GM10248 (cell line): ENCODE results near the gene MOGAT3.
"Not testable (repeated sequence)": the region's sequence is repeated elsewhere in the genome, so short reads cannot be mapped to it uniquely, and the experiment has no call there.

Experiments
- CTCF ChIA-PET: fragments of 300-600 bp; sonication (Branson Sonifier 250); formaldehyde crosslinking; extraction: SDS; loops from one replicate; lab custom pipeline; 2021; ENCODE audit warnings: antibody characterized with exemption; lab: Yijun Ruan, JAX
- POLR2A ChIA-PET: fragments of 350-650 bp; sonication (Branson Sonifier 250); formaldehyde crosslinking; extraction: SDS; loops from one replicate; lab custom pipeline; 2020; ENCODE audit warnings: antibody characterized with exemption; lab: Yijun Ruan, JAX
- DNase-seq: peaks from one replicate; pipeline ENCODE4 v3.0.0; 2012; ENCODE audit errors: extremely low spot score
- TF ChIP-seq, protein P1 (sequence below): IDR thresholded peaks from 2 replicates; pipeline ENCODE4 v1.5.1; 2012; ENCODE audit warnings: mild to moderate bottlenecking, low read depth; ENCODE audit errors: extremely low read depth, missing control alignments, control extremely low read depth

The MOGAT3 gene

DNA sequence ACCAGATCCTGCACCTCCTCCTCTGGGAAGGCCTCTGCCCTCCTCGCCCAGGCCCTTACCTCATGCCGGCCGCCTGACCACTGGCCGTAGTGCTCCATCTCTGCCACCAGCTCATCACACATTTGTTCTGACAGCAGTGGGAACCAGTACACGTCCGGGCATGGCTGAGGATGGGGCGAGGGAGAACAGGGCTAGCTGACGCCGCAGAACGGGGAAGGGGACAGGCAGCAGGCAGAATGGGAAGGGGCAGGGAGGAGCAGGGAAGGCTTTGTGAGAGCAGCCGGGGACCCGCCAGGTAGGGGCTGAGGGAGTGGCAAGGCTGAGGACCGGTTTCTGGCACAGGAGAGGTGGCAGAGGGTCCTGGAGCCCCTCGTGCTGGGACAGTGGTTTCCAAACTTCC lies 8.0 kb upstream of the MOGAT3 start:
- ChIA-PET POLR2A (no interaction called here), CTCF (interaction anchor here (1.1 kb wide), 1 partner anchor 16 kb away, joined by 4 read pairs; no protein-coding TSS in a partner anchor)
- no peak for DNase-seq
- TF ChIP-seq, protein P1, sequence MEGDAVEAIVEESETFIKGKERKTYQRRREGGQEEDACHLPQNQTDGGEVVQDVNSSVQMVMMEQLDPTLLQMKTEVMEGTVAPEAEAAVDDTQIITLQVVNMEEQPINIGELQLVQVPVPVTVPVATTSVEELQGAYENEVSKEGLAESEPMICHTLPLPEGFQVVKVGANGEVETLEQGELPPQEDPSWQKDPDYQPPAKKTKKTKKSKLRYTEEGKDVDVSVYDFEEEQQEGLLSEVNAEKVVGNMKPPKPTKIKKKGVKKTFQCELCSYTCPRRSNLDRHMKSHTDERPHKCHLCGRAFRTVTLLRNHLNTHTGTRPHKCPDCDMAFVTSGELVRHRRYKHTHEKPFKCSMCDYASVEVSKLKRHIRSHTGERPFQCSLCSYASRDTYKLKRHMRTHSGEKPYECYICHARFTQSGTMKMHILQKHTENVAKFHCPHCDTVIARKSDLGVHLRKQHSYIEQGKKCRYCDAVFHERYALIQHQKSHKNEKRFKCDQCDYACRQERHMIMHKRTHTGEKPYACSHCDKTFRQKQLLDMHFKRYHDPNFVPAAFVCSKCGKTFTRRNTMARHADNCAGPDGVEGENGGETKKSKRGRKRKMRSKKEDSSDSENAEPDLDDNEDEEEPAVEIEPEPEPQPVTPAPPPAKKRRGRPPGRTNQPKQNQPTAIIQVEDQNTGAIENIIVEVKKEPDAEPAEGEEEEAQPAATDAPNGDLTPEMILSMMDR = no peak

DNA sequence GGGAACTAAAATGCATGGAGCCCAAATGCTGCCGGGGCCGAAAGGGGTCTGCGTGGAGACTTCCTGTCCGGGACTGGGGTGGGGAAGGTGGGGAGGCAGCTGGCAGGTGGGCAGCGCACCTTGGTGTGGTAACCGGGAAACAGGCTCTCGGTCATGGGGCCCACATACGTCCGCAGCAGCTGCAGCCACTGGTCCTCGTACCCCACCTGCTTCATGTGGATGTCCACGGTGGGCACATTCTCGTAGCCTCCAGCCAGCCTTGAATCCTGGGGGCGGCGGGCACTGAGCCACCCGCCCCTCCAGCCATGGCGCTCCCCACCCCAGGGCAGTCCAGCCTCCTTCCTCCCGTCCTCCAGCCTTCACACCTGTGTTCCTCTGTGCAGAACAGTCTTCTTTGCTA lies 6.6 kb upstream of the MOGAT3 start:
- CTCF ChIA-PET = interaction anchor here (1.3 to 2.9 kb wide), 2 partner anchors 10 to 15 kb away, joined by 7 to 9 read pairs; partner anchors contain the start of genes PLOD3 and ZNHIT1
- no peak for DNase-seq
- TF ChIP-seq, protein P1 = no peak
- POLR2A ChIA-PET = no interaction called here

DNA sequence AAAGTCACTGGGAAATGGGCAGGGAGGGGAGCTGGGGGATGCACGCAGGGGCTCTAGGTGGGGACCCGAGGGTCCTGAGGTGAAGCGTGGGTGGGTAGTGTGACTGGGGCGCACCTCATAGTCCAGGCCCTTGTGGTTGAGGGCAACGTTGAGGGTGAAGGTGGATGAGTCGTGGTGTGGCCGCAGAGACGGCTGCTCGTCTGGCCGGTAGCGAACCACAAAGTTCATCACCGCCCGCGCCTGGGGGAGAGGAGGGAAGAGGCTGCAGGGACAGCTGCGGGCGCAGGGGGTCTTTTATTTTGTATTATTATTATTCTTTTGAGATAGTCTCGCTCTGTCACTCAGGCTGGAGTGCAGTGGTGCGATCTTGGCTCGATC lies 5.8 kb upstream of the MOGAT3 start:
- TF ChIP-seq, protein P1 = no peak
- no peak for DNase-seq
- POLR2A ChIA-PET = no interaction called here
- CTCF ChIA-PET = interaction anchor here (2.9 kb wide), 1 partner anchor 10 kb away, joined by 9 read pairs; the partner anchor contains the start of genes PLOD3 and ZNHIT1

DNA sequence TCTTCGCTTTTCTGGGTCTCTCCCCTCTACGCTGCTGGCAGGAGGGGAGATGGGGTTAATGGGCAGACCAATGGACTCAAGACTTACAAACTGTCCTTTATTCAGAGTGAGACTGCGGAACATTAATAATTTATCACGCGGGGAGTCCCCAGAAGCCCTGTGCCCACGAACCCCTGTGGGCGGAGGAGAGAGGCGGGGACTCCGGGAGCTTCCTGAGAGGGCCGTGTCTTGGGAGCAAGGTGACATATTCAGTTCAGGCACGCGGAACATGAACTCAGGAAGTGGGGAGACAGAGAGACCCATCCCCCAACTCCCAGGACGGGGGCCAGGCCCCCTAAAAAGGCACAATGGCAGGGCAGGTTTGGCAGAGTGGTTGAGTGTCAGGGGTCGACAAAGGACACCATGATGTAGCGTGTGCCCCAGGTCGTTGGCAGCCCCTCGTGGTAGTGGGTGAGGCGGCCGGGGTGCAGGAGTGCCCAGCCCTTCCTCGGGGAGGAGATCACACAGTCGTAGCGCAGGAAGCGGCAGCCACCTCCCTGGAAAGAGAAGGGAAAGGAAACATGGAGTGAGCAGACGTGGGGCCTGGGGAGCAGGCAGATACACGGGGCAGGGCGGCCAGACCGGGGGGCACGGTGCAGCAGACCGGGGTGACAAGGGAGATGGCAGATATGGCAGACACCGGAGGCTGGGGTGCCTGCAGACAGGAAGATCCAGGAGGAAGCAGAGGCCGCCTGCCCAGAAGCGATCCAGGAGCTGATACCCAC lies 5.2 kb upstream of the MOGAT3 start:
- no peak for DNase-seq
- ChIA-PET CTCF (interaction anchor here (2.9 to 5.9 kb wide), 2 partner anchors 11 to 14 kb away, joined by 9 to 41 read pairs; partner anchors contain the start of genes PLOD3 and ZNHIT1), POLR2A (no interaction called here)
- TF ChIP-seq, protein P1 = no peak

DNA sequence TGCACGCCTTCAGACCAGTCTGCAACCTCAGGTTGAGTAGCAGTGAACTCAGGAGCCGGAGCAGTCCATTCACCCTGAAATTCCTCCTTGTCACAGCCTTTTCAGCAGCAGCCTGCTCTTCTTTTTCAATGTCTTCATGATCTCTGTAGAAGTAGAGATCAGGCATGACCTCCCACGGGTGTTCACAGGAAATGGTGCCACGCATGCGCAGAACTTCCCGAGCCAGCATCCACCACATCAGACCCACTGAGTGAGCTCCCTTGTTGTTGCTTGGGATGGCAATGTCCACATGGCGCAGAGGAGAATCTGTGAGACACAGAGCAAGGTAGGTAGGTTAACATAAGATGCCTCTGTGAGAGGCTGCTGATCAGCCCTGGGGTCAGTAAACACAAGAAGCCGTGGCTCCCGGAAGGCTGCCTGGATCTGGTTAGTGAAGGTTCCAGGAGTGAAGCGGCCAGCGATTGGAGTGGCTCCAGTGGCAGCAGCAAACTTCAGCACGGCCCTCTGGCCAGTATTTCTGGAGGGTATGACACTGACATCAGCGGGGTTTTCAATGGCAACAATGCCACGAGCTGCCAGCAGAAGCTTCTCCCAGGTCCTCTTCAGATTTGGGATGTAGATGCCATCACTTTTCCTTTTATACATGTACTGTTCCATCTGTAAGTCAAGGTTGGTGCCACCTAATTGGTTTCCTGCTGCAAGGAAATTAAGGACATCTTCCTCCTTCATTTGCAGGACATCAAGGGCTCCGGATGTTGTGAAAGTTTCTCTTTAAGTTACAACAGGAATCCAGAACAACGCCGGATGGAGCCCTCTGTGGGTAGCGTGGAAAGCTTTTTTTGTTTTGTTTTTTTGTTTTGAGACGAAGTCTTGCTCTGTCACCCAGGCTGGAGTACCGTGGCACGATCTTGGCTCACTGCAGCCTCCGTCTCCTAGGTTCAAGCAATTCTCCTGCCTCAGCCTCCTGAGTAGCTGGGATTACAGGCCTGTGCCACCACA lies 3.2 kb upstream of the MOGAT3 start:
- DNase-seq, POLR2A ChIA-PET: not testable (repeated sequence)
- CTCF ChIA-PET = interaction anchor here (0.8 to 5.9 kb wide), 5 partner anchors 12 to 127 kb away, joined by 3 to 41 read pairs (median 6); partner anchors contain the start of genes PLOD3 and ZNHIT1

DNA sequence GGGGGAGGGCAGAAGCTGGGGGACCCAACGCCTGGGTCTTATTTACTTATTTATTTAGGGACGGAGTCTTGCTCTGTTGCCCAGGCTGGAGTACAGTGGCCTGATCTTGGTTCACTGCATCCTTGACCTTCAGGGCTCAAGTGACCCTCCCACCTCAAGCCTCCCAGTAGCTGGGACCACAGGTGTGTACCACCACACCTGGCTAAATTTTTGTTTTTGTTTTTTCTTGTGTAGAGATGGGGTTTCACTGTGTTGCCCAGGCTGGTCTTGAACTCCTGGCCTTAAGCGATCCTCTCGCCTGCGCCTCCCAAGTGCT lies 1.7 kb upstream of the MOGAT3 start:
- no peak for DNase-seq
- ChIA-PET CTCF (interaction anchor here (0.8 to 5.9 kb wide), 4 partner anchors 10 to 59 kb away, joined by 3 to 41 read pairs (median 5); no protein-coding TSS in a partner anchor), POLR2A (no interaction called here)
- TF ChIP-seq, protein P1 = no peak
